SH-SY5Y (cell line): ENCODE results near the gene NR1H2.

ENCODE experiments used
- GATA2 ChIP-seq: IDR thresholded peaks from 2 replicates; pipeline ENCODE4 v1.6.1; 2011; ENCODE audit warnings: mild to moderate bottlenecking, low read depth, low read length
- GATA3 ChIP-seq: IDR thresholded peaks from 2 replicates; pipeline ENCODE4 v1.6.1; 2011; ENCODE audit warnings: low read depth, mild to moderate bottlenecking, low read length, moderate library complexity

NR1H2 gene

GRCh38 chr19:50431343-50432220 is 55.3 kb downstream of the NR1H2 start:
- no peak for TF ChIP-seq GATA2
- TF ChIP-seq GATA3, result no peak

- TF ChIP-seq GATA3 (no peak), GATA2 (no peak)
Observed at GRCh38 chr19:50432221-50433028, 56.2 kb downstream of the NR1H2 start, which contains the start of gene MYBPC2. TSS of gene MYBPC2 (plus strand) at chr19:50432892. CDS start at chr19:50432954, 62 bp downstream.
